ENCODE data around the gene SH3PXD2A.

The SH3PXD2A gene

DNA sequence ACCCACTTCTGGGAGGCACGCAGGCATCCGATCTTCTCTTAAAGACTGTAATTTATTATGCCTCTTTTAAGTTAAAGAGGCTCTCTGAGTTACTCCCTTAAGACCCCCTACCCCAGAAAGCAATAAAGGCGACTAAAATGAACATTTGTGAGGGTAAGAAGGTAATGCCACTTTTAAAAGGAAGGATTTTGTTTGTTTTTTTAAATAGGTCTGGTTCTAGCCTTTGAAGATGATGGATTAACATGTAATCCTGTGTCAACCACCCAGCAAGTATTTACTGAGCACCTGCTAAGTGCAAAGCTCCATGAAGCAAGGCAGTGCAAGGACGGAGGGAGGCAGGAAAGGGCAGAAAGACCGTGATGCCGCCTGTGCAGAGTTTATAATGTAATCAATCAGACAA, 26.1 kb downstream of the SH3PXD2A start:
- H3K9ac ChIP-seq, result no peak overlapping the region
- TF ChIP-seq, protein P1, sequence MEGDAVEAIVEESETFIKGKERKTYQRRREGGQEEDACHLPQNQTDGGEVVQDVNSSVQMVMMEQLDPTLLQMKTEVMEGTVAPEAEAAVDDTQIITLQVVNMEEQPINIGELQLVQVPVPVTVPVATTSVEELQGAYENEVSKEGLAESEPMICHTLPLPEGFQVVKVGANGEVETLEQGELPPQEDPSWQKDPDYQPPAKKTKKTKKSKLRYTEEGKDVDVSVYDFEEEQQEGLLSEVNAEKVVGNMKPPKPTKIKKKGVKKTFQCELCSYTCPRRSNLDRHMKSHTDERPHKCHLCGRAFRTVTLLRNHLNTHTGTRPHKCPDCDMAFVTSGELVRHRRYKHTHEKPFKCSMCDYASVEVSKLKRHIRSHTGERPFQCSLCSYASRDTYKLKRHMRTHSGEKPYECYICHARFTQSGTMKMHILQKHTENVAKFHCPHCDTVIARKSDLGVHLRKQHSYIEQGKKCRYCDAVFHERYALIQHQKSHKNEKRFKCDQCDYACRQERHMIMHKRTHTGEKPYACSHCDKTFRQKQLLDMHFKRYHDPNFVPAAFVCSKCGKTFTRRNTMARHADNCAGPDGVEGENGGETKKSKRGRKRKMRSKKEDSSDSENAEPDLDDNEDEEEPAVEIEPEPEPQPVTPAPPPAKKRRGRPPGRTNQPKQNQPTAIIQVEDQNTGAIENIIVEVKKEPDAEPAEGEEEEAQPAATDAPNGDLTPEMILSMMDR (IDR thresholded peaks at IDR 0.05), result no peak
- H2AFZ ChIP-seq, result no peak overlapping the region
- H3K4me2 ChIP-seq (ENCODE audit: low read length), result no peak overlapping the region
- no peaks in the 10 kb centered on the region for H3K27me3 ChIP-seq (ENCODE audit: control insufficient read depth, insufficient read depth, low read length)
- H3K4me3 ChIP-seq (ENCODE audit: low read depth, low read length), result no peak overlapping the region
- H3K36me3 ChIP-seq (ENCODE audit: control insufficient read depth, insufficient read depth, low read length), result no peaks in the 10 kb centered on the region
- no peaks in the 10 kb centered on the region for H3K9me3 ChIP-seq (ENCODE audit: control insufficient read depth, low read length)
- H3K27ac ChIP-seq, result no peak overlapping the region
- H3K4me1 ChIP-seq, result no peaks in the 10 kb centered on the region
- H3K79me2 ChIP-seq, result no peaks in the 10 kb centered on the region

DNA sequence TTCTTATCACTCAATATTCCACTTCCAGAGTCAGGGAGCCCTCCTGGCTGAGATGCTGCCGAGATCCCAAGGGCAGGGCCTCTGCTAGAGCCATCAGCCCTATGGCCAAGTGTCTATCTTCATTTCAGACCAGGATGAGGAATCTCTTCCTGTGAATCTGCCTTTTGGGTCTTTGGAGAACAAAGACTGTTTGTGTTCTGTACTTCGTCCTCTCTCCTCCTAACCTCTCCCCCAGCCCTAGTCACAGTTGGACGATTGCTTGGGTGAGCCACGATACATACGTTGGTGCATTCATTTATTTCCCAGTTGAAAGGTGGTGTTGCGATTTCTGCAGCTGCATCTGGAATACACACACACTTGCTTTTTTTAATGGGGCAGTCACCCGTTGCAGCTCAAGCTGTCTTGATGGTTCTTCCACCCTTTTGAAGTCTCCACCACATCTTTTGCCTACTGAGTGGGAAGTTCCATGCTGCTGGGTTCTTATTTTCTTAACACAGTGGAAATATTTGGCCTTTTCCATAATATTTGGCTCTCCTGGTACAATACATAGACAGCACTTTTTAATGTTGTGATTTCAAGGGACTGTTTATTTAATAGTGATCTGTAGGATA, 26.7 kb downstream of the SH3PXD2A start:
- no peak overlapping the region for H3K27ac ChIP-seq
- H2AFZ ChIP-seq, result no peak overlapping the region
- no peak overlapping the region for H3K4me3 ChIP-seq (ENCODE audit: low read depth, low read length)
- no peaks in the 10 kb centered on the region for H3K9me3 ChIP-seq (ENCODE audit: control insufficient read depth, low read length)
- no peaks in the 10 kb centered on the region for H3K36me3 ChIP-seq (ENCODE audit: control insufficient read depth, insufficient read depth, low read length)
- H3K27me3 ChIP-seq (ENCODE audit: control insufficient read depth, insufficient read depth, low read length), result no peaks in the 10 kb centered on the region
- H3K4me2 ChIP-seq (ENCODE audit: low read length), result no peak overlapping the region
- no peak overlapping the region for H3K9ac ChIP-seq
- TF ChIP-seq, protein P1 (IDR thresholded peaks at IDR 0.05), result no peak
- no peaks in the 10 kb centered on the region for H3K4me1 ChIP-seq
- H3K79me2 ChIP-seq, result no peaks in the 10 kb centered on the region

DNA sequence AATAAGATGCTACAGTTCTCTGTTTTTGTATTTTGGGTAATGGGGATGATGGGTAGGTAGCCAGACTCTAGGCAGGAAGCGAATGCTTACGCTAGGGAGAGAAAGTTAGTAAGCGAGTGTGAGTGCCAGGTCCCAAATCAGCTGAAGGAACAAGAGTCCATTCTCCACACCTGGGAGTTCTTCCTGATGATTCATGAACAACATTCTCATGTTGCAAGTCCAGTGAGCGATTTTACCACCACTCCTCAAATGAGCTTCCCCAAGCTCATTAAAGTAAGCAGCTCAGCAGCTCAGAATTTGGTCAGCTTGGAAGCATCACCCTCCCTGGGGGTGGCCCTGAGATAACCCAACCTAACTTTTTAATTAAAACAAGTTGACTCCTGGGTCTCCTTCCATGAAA, 27.3 kb downstream of the SH3PXD2A start:
- Histone ChIP-seq H3K27ac (no peak overlapping the region), H3K9me3 (ENCODE audit: control insufficient read depth, low read length) (no peaks in the 10 kb centered on the region), H3K4me2 (ENCODE audit: low read length) (no peak overlapping the region), H3K9ac (no peak overlapping the region), H3K27me3 (ENCODE audit: control insufficient read depth, insufficient read depth, low read length) (no peaks in the 10 kb centered on the region), H3K36me3 (ENCODE audit: control insufficient read depth, insufficient read depth, low read length) (no peaks in the 10 kb centered on the region), H3K4me1 (no peaks in the 10 kb centered on the region), H2AFZ (no peak overlapping the region), H3K79me2 (no peaks in the 10 kb centered on the region), H3K4me3 (ENCODE audit: low read depth, low read length) (no peak overlapping the region)
- TF ChIP-seq, protein P1 (IDR thresholded peaks at IDR 0.05), result no peak

DNA sequence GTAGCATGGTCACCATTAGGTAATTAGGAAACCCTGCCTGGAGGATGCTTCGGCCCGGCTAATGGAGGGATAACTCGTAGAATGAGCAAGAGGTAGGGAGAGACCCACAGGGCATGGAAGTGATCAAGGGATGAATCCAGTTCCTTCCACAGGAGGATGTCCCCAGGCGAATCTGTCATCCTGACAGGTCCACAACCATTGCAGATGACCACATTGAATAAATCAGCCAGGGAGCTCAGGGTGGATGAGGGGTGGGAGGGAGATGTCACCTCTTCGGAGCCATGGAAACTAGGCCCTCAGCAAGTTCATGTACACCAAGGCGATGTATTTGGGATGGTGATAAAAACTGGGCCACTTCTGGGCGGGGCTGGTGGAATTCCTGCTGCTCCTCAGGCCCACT, 28.5 kb downstream of the SH3PXD2A start:
- no peaks in the 10 kb centered on the region for H3K27me3 ChIP-seq (ENCODE audit: control insufficient read depth, insufficient read depth, low read length)
- H3K27ac ChIP-seq, result no peak overlapping the region
- TF ChIP-seq, protein P1 (IDR thresholded peaks at IDR 0.05), result no peak
- H3K79me2 ChIP-seq, result no peaks in the 10 kb centered on the region
- no peak overlapping the region for H2AFZ ChIP-seq
- no peak overlapping the region for H3K4me3 ChIP-seq (ENCODE audit: low read depth, low read length)
- H3K36me3 ChIP-seq (ENCODE audit: control insufficient read depth, insufficient read depth, low read length), result no peaks in the 10 kb centered on the region
- no peak overlapping the region for H3K9ac ChIP-seq
- H3K4me1 ChIP-seq, result no peaks in the 10 kb centered on the region
- no peak overlapping the region for H3K4me2 ChIP-seq (ENCODE audit: low read length)
- H3K9me3 ChIP-seq (ENCODE audit: control insufficient read depth, low read length), result no peaks in the 10 kb centered on the region

DNA sequence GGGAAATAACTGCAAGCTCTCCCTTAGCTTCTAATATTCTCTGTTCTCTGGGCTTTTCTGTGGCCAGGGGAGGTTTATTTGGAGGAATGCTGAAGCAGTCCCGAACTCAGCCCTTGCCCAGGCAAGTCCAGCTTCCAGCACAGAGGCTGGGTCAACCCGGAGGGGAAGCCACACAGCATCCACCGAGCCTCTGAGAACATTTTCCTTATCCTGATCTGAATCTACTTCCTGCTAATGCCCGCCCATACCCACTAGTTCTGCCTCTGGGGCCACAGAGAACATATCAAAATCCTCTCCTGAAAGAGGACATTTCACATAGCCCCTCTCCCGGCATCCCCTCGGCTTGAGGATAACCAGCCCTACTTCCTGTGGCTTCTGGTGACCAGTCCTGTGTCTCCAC, 31.1 kb downstream of the SH3PXD2A start:
- Histone ChIP-seq H3K4me3 (ENCODE audit: low read depth, low read length) (no peak overlapping the region), H3K79me2 (no peaks in the 10 kb centered on the region), H3K9ac (no peak overlapping the region), H3K36me3 (ENCODE audit: control insufficient read depth, insufficient read depth, low read length) (no peaks in the 10 kb centered on the region), H3K27me3 (ENCODE audit: control insufficient read depth, insufficient read depth, low read length) (no peaks in the 10 kb centered on the region), H3K4me2 (ENCODE audit: low read length) (no peak overlapping the region), H3K27ac (no peak overlapping the region), H3K9me3 (ENCODE audit: control insufficient read depth, low read length) (no peaks in the 10 kb centered on the region), H2AFZ (no peak overlapping the region), H3K4me1 (no peaks in the 10 kb centered on the region)
- TF ChIP-seq, protein P1 (IDR thresholded peaks at IDR 0.05), result no peak

Data from parathyroid adenoma (tissue), 2 donors.